CD14-positive monocyte (primary cell): ENCODE results near the gene MAD1L1. TPM values are rescaled to one million over a fixed set of nuclear protein-coding genes. Genes with fewer than 3 reads are reported as not detected.

Experiments
- DNase-seq, 3 donors: peaks; one replicate each; pipeline ENCODE4 v3.0.0-alpha.2; 2011 to 2022
- H2AFZ ChIP-seq: 2 replicates; pipeline ENCODE4 v1.6.0; 2012; ENCODE audit warnings: mild to moderate bottlenecking, low read depth, low read length, inconsistent platforms; ENCODE audit not compliant: insufficient read depth, poor library complexity, severe bottlenecking
- H3K27ac ChIP-seq, 2 donors: 1 replicate in 1 of 2; 2 replicates in 1 of 2; pipeline ENCODE4 v1.5.1; 2012 to 2013; ENCODE audit warnings: low read length in 2 of 2, control low read depth in 1 of 2, inconsistent platforms in 1 of 2, low read depth in 1 of 2, mild to moderate bottlenecking in 1 of 2
- H3K27me3 ChIP-seq, 2 donors: one replicate each; pipeline versions ENCODE4 v1.6.0 to v1.6.1; 2011 to 2013; ENCODE audit warnings: low read length in 2 of 2; ENCODE audit not compliant: control insufficient read depth in 2 of 2, insufficient read depth in 2 of 2
- H3K36me3 ChIP-seq, 2 donors: replicated peaks in 1 of 2; 1 replicate in 1 of 2; 2 replicates in 1 of 2; pipeline versions ENCODE4 v1.5.1 to v1.6.1; 2012 to 2013; ENCODE audit warnings: low read length in 2 of 2, control low read depth in 1 of 2, inconsistent platforms in 1 of 2, mild to moderate bottlenecking in 1 of 2; ENCODE audit not compliant: insufficient read depth in 2 of 2, control insufficient read depth in 1 of 2
- H3K4me1 ChIP-seq, 2 donors: 1 replicate in 1 of 2; 2 replicates in 1 of 2; pipeline versions ENCODE4 v1.5.1 to v1.6.1; 2012 to 2013; ENCODE audit warnings: low read length in 2 of 2, control low read depth in 1 of 2, inconsistent platforms in 1 of 2, mild to moderate bottlenecking in 1 of 2, moderate library complexity in 1 of 2; ENCODE audit not compliant: insufficient read depth in 2 of 2, control insufficient read depth in 1 of 2
- H3K4me2 ChIP-seq: replicated peaks from 2 replicates; pipeline ENCODE3; 2012; ENCODE audit warnings: low read length, moderate library complexity, mild to moderate bottlenecking; ENCODE audit not compliant: poor library complexity, severe bottlenecking; ENCODE audit errors: extremely low read depth
- H3K4me3 ChIP-seq, 3 experiments: fragments of 200-600 bp in 1 of 3; sonication (generic) in 1 of 3; replicated peaks in 1 of 3; 1 replicate in 2 of 3; 2 replicates in 1 of 3; pipeline ENCODE4 v1.5.1; 2011 to 2013; ENCODE audit warnings: low read length in 3 of 3, mild to moderate bottlenecking in 3 of 3, control low read depth in 2 of 3, low read depth in 2 of 3, inconsistent platforms in 1 of 3, moderate library complexity in 1 of 3
- H3K79me2 ChIP-seq: 2 replicates; pipeline ENCODE4 v1.6.0; 2012; ENCODE audit warnings: mild to moderate bottlenecking, control low read depth, inconsistent platforms, low read length, moderate library complexity; ENCODE audit not compliant: insufficient read depth
- H3K9ac ChIP-seq: 2 replicates; pipeline ENCODE4 v1.6.0; 2017; ENCODE audit warnings: low read length, mild to moderate bottlenecking; ENCODE audit not compliant: insufficient read depth, poor library complexity, severe bottlenecking
- H3K9me3 ChIP-seq, 2 donors: replicated peaks in 1 of 2; 1 replicate in 1 of 2; 2 replicates in 1 of 2; pipeline versions ENCODE4 v1.5.1 to v1.6.1; 2012 to 2013; ENCODE audit warnings: low read length in 2 of 2, control low read depth in 1 of 2; ENCODE audit not compliant: control insufficient read depth in 1 of 2, insufficient read depth in 1 of 2
- H4K20me1 ChIP-seq: 2 replicates; pipeline ENCODE4 v1.6.0; 2012; ENCODE audit warnings: mild to moderate bottlenecking, low read length, control low read depth, moderate library complexity; ENCODE audit not compliant: insufficient read depth
- H3K27ac Mint-ChIP-seq, 7 donors: one replicate each; pipeline ENCODE4 v1.8.0; 2020; ENCODE audit warnings: mild to moderate bottlenecking in 7 of 7, mixed read lengths in 7 of 7, moderate library complexity in 6 of 7, inconsistent platforms in 2 of 7
- H3K27me3 Mint-ChIP-seq, 3 donors: one replicate each; pipeline ENCODE4 v1.8.0; 2021 to 2022; ENCODE audit warnings: low read depth in 3 of 3, mild to moderate bottlenecking in 3 of 3, mixed read lengths in 3 of 3, moderate library complexity in 3 of 3, inconsistent platforms in 1 of 3
- H3K36me3 Mint-ChIP-seq, 2 donors: one replicate each; pipeline ENCODE4 v1.8.0; 2020; ENCODE audit warnings: mixed read lengths in 2 of 2, inconsistent platforms in 1 of 2, mild to moderate bottlenecking in 1 of 2
- H3K4me1 Mint-ChIP-seq: one replicate; pipeline ENCODE4 v1.8.0; 2020; ENCODE audit warnings: mild to moderate bottlenecking, mixed read lengths
- H3K4me3 Mint-ChIP-seq, 2 donors: one replicate each; pipeline ENCODE4 v1.8.0; 2020; ENCODE audit warnings: mild to moderate bottlenecking in 2 of 2, mixed read lengths in 2 of 2, moderate library complexity in 1 of 2
- H3K9me3 Mint-ChIP-seq, 7 donors: one replicate each; pipeline ENCODE4 v1.8.0; 2020 to 2022; ENCODE audit warnings: mixed read lengths in 7 of 7, mild to moderate bottlenecking in 6 of 7, moderate library complexity in 6 of 7, inconsistent platforms in 2 of 7
- WGBS: methylation state at CpG from one replicate; pipeline ENCODE4 v1.1.5; 2013; ENCODE audit warnings: missing lambda C conversion rate; ENCODE audit not compliant: insufficient coverage; 5-methylcytosine and 5-hydroxymethylcytosine counted together
- intact Hi-C, 2 donors: fragments of 100-400 bp; cut with micrococcal nuclease; formaldehyde crosslinking; loops; one replicate each; pipeline versions ENCODE4 v1.15.0 to v1.15.1; 2023
- polyA plus RNA-seq, 3 donors: library from polyadenylated mRNA; depleted of rRNA in 1 of 3; unstranded in 2 of 3; stranded (reverse) in 1 of 3; fragments of 300-500 nt in 2 of 3; fragments of >200 nt in 1 of 3; fragmentation: Illumina TruSeq in 2 of 3; gene quantifications; 1 replicate in 2 of 3; 2 replicates in 1 of 3; pipeline ENCODE4 v1.2.3, GENCODE V29; 2012 to 2021
- TF ChIP-seq, protein P1 (sequence below): fragments of 200-600 bp; IDR thresholded peaks from one replicate; pipeline ENCODE4 v1.8.0; 2022; ENCODE audit warnings: antibody characterized with exemption, mild to moderate bottlenecking

The MAD1L1 gene
- polyA plus RNA-seq, 3 donors = 22.0 to 39.4 (median 33.2) TPM

DNA sequence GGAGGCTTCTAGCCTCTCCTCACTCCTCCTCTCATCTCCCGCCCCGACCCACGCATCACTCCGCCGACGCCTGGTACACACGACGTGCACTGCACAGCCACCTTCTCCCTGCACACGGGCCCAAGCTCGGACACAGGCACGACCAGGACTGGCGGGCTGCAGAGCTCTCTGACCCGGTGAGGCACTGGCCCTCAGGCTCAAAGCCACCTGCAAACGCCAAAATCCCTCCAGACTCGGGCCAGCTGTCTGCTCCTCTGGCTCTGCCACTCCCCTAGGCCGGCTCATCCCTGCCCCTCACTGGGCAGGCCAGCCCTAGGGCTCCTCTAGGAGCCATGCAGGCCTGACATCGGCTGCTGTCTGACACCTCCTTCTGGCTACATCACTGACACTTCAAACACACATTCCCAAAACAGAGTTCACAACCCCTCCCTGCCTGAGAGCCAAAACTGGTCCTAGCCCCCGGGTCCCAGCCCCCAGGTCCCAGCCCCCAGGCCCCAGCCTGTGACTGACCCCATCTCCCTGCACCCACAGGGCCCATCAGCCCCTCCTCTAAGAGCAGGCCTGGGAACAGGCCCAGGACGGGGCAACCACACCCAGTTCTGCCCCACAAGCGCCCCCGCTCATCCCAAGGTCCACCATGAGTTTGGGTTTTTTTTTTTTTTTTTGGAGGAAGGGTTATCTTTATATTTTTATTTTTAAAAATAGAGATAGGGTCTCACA lies 35.1 kb downstream of the MAD1L1 start:
- no peak overlapping the region for H3K4me3 ChIP-seq
- no peaks in the 10 kb centered on the region for H3K27me3 ChIP-seq
- H3K79me2 ChIP-seq = no peaks in the 10 kb centered on the region
- no peak overlapping the region for H3K4me2 ChIP-seq
- intact Hi-C loops = no loop called here
- peak overlapping the region in 3 of 7 donors; percentile 6 to 57 (median 22) for H3K27ac Mint-ChIP-seq
- TF ChIP-seq, protein P1, sequence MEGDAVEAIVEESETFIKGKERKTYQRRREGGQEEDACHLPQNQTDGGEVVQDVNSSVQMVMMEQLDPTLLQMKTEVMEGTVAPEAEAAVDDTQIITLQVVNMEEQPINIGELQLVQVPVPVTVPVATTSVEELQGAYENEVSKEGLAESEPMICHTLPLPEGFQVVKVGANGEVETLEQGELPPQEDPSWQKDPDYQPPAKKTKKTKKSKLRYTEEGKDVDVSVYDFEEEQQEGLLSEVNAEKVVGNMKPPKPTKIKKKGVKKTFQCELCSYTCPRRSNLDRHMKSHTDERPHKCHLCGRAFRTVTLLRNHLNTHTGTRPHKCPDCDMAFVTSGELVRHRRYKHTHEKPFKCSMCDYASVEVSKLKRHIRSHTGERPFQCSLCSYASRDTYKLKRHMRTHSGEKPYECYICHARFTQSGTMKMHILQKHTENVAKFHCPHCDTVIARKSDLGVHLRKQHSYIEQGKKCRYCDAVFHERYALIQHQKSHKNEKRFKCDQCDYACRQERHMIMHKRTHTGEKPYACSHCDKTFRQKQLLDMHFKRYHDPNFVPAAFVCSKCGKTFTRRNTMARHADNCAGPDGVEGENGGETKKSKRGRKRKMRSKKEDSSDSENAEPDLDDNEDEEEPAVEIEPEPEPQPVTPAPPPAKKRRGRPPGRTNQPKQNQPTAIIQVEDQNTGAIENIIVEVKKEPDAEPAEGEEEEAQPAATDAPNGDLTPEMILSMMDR = no peak
- no peak overlapping the region for H3K27ac ChIP-seq
- H3K4me1 ChIP-seq = no peaks in the 10 kb centered on the region
- H3K9ac ChIP-seq = no peak overlapping the region
- no peaks in the 10 kb centered on the region for H4K20me1 ChIP-seq
- peaks cover 62 to 96% of the 10 kb centered on the region in 2 donors for H3K36me3 ChIP-seq
- no peak overlapping the region for H3K4me3 Mint-ChIP-seq
- peaks cover 70 to 83% of the 10 kb centered on the region in 2 donors for H3K36me3 Mint-ChIP-seq
- no peak for DNase-seq
- no peak overlapping the region for H2AFZ ChIP-seq
- H3K9me3 Mint-ChIP-seq = peaks cover 8 to 27% (median 15%) of the 10 kb centered on the region in 7 donors
- 96% methylated on average over 18 of the region's 21 CpGs for WGBS
- H3K27me3 Mint-ChIP-seq = peaks cover 0 to 2% (median 1%) of the 10 kb centered on the region in 3 donors
- no peaks in the 10 kb centered on the region for H3K4me1 Mint-ChIP-seq
- peaks cover 13 to 14% of the 10 kb centered on the region in 2 donors for H3K9me3 ChIP-seq

DNA sequence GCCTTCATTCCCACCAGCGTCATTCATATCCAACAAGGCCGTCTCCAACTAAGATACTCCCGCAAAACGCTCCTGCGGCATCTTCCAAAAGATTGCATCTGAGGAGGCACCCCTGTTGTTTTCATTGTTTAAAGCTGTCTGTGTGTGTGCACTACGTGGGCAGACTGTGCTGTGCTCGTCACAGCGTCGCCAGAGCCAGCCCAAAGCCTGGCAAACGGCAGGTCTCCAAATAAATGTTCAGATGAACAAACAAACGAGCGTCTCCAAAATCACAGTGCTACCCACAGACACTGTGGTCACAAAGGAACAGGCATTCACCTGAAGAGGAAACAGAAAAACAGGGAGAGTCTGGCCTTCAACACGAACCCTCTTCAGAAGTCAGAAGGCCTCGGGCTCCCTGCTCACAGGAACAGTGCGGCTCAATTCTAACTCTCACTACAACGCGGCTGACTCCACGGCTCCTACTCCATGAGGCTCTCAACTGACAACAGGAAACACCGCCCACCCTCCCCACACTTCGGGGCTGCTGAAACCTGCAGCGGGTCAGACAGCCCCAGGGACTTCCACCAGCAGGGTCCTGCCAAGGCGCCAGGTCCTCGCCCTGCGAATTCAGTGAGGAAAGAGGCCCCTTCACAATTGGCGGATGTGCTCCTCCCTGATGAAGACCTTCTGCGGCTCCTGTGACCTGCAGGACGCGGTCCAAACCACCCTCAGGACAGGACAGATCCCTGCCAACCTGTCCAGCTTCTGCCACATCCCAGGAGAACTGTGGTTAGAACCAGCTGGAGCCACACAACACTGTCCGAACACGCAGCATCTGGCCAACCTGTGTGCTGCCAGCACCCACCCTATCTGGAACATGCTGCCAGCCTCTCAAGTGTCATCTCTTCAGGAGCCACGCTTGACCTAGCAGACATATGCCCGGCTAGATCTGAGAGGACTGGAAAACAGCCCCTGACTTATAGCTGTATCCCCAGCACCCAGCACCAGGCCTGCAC lies 36.1 kb downstream of the MAD1L1 start:
- H3K4me3 ChIP-seq = no peak overlapping the region
- H3K27ac ChIP-seq = no peak overlapping the region
- peak overlapping the region in 2 of 7 donors; percentile 11 to 59 for H3K27ac Mint-ChIP-seq
- no peak overlapping the region for H3K4me3 Mint-ChIP-seq
- no peaks in the 10 kb centered on the region for H3K79me2 ChIP-seq
- no peaks in the 10 kb centered on the region for H4K20me1 ChIP-seq
- peaks cover 13 to 14% of the 10 kb centered on the region in 2 donors for H3K9me3 ChIP-seq
- no peak overlapping the region for H3K9ac ChIP-seq
- no peak overlapping the region for H2AFZ ChIP-seq
- no peak for DNase-seq
- WGBS = over 99% methylated on average over 23 of the region's 32 CpGs
- H3K4me1 ChIP-seq = no peaks in the 10 kb centered on the region
- H3K36me3 ChIP-seq = peaks cover 62 to 93% of the 10 kb centered on the region in 2 donors
- H3K36me3 Mint-ChIP-seq = peaks cover 68 to 84% of the 10 kb centered on the region in 2 donors
- peaks cover 11 to 27% (median 15%) of the 10 kb centered on the region in 7 donors for H3K9me3 Mint-ChIP-seq
- peaks cover 0 to 1% (median 0%) of the 10 kb centered on the region in 3 donors for H3K27me3 Mint-ChIP-seq
- intact Hi-C loops = no loop called here
- TF ChIP-seq, protein P1 = no peak
- no peaks in the 10 kb centered on the region for H3K4me1 Mint-ChIP-seq
- H3K27me3 ChIP-seq = no peaks in the 10 kb centered on the region
- H3K4me2 ChIP-seq = no peak overlapping the region
